ENCODE results near the gene TRPM2. TPM values are rescaled to one million over a fixed set of nuclear protein-coding genes. Genes with fewer than 3 reads are reported as not detected.
A peak's percentile ranks its signal among the peaks of the same experiment; 100 is the strongest.
"Not testable (repeated sequence)": the region's sequence is repeated elsewhere in the genome, so short reads cannot be mapped to it uniquely, and the experiment has no call there.

The TRPM2 gene
- total RNA-seq, 1 donor: 3.5 TPM

DNA sequence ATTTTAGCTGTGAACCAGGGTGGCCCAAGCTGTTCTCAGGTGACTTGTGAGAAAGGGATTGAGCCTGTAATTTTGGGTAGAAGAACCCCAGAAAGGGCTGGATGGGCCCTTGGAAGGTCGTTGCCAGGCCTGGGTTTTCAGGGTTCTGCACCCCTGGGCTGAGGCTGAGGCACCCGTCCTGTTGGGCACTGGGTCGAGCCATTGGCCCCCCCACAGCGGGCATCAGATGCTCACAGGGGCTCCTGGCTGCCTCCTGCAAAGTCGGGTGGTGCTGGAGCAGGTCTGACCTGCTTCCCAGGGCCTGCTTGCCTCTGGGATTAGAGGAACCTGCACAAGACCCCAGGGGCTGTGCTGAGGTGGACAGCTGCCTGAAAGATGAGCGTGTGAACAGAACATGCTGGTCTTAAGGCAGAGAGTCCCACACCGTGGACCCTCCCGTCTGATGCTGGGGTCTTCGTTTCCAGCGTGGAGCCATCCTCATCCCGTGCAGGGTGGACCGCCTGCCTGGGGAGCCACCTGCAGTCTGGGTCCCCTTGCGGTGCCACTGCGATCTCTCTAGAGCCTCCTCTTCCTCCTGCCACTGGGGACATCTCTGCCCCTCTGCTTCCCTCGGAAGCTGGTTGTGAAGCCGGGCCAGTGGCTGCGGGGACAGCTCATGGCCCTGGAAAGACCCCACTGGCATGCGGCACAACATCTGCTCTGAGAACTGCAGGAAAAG is 1.7 kb upstream of the TRPM2 start:
- DNase-seq (ENCODE audit: low read depth in 2 of 3, low spot score in 2 of 3): no peak

GRCh38 chr21:44352253-44352860 is 1.1 kb upstream of the TRPM2 start:
- no peak for DNase-seq (ENCODE audit: low read depth in 2 of 3, low spot score in 2 of 3)

- DNase-seq (ENCODE audit: low read depth in 2 of 3, low spot score in 2 of 3): no peak
Observed at GRCh38 chr21:44354001-44354405, 582 bp downstream of the TRPM2 start.

GRCh38 chr21:44354775-44355771 is 1.7 kb downstream of the TRPM2 start:
- DNase-seq (ENCODE audit: low read depth in 2 of 3, low spot score in 2 of 3): no peak

DNA sequence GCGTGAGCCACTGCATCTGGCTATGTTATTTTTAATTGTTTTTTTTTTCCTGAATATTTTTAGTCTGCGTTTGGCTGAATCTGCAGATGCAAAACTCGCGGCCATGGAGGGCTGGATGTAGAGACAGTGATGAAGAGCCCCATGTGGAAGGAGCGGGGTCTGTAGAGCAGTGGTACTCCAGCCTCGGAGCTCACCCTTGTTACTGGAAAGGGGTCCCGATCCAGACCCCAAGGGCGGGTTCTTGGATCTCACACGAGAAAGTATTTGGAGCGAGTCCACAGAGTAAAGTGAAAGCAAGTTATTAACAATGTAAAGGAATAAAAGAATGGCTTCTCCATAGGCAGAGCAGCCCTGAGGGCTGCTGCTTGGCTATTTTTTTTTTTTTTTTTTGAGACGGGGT is 2.7 kb downstream of the TRPM2 start:
- no peak for DNase-seq (ENCODE audit: low read depth in 2 of 3, low spot score in 2 of 3)

- peak in 1 of 3 donors; percentile 33 for DNase-seq (ENCODE audit: low read depth in 2 of 3, low spot score in 2 of 3)
Observed at GRCh38 chr21:44356636-44357035, 3.2 kb downstream of the TRPM2 start.

- DNase-seq (ENCODE audit: low read depth in 2 of 3, low spot score in 2 of 3): no peak
Observed at GRCh38 chr21:44357064-44357837, 3.8 kb downstream of the TRPM2 start.

DNA sequence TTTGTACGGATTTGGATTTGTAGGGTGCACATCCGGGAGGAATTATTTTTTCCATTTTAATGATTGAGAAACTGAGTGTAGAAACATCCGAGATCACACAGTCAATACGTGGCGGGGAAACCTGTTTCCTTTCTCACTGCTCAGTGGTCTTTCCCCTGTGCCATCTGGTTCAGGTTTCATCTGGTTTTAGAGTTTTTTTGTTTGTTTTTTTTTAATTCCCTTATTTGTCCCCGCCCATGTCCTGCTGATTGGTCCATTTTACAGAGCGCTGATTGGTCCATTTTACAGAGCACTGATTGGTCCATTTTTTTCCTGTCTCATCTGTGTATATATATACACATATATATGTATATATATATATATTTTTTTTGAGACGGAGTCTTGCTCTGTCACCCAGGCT is 6.0 kb downstream of the TRPM2 start:
- peak in 1 of 3 donors; percentile 54 for DNase-seq (ENCODE audit: low read depth in 2 of 3, low spot score in 2 of 3)

- DNase-seq (ENCODE audit: low read depth in 2 of 3, low spot score in 2 of 3): peak in 2 of 3 donors; percentile 61 to 77
Observed at GRCh38 chr21:44360159-44360558, 6.7 kb downstream of the TRPM2 start.

- DNase-seq (ENCODE audit: low read depth in 2 of 3, low spot score in 2 of 3): not testable (repeated sequence)
Observed at GRCh38 chr21:44361903-44362302, 8.5 kb downstream of the TRPM2 start.

GRCh38 chr21:44363278-44363677 is 9.9 kb downstream of the TRPM2 start:
- no peak for DNase-seq (ENCODE audit: low read depth in 2 of 3, low spot score in 2 of 3)

DNA sequence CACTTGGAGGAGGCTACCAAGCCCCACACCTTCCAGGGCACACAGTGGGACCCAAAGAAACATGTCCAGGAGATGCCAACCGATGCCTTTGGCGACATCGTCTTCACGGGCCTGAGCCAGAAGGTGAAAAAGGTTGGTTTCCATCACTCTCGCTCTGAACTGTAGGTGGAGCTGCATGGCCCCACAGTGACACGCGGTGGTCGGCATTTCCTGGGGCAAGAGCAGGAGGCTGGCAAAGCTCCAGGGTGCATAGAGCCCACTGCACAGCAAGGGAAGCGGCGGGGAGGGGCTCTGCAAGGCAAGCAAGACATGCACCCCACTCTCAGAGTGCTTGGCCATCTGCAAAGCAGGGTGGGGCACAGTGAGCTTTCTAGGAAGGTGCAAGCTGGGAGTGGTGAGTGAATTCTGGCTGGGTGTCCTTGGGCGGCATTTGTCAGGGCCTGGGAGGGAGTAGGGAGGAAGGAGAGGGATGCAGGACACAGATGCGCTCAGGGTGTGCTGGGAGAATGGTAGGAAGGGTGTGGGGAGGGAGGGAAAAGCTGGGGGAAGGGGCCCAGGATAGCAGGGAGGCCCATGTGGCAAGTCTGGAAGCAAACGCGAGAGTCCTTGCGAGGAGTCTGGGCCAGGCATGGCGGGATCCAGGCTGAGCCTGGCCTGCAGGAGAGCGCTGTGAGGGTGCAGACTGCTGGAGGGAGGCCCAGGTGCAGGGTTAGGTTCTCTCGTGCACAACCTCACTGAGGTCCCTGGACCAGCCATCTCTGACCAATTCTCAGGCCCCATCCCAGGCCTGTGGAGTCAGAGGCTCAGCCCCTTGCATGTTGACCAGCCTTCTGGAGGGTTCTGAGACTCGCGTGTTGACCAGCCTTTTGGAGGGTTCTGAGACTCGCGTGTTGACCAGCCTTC is 11.0 kb downstream of the TRPM2 start:
- no peak for DNase-seq (ENCODE audit: low read depth in 2 of 3, low spot score in 2 of 3)

GRCh38 chr21:44365251-44365966 is 12.0 kb downstream of the TRPM2 start:
- DNase-seq (ENCODE audit: low read depth in 2 of 3, low spot score in 2 of 3): no peak

DNA sequence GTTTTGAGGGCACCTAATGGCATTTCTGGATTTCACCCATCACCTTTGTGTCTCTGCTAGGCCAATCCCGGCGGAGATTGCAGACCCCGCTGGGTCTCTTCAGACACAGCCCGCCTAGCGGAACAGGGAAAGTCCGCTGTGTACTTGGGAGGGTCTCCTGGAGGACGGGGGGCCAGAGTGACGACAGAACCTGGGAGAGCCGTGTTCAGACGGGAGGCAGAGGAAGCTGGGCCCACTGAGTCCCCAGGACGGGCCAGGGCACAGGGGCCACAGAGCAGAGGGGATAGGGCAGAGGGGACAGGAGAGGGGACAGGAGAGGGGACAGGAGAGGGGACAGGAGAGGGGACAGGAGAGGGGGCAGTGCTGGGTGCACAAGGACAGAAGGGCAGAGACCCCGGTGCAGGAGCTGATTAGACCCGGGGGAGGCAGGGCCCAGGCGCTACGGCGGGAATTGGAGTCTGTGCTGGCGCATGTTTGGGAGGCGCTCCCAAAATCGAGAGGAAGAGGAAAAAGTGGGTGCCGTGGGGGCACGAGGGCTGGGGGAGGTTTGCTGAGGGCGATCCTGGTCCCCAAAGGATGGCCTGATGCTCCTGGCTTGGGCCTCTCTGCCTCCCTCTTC is 12.7 kb downstream of the TRPM2 start:
- DNase-seq (ENCODE audit: low read depth in 2 of 3, low spot score in 2 of 3): no peak

DNA sequence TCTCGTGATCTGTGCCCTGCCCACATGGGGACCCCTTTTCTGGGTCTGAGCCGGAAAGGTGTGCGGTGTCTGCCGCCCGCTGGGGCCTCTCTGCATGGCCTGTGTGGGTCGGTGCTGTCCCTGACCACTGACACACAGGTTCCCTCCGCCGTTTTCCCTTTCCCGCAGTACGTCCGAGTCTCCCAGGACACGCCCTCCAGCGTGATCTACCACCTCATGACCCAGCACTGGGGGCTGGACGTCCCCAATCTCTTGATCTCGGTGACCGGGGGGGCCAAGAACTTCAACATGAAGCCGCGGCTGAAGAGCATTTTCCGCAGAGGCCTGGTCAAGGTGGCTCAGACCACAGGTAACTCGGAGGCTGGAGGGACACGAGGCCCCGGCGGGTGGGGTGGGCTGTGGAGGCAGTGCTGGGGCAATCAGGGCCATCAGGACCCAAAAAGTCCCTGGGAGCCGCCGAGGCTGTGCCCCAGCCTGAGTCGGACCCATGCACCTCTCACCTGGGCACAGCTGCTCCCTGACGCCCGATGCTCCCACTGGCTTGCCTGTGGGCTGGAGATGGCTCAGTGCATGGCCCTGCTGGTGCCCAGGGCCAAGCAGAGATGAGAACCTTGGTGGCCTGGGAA is 13.3 kb downstream of the TRPM2 start:
- DNase-seq (ENCODE audit: low read depth in 2 of 3, low spot score in 2 of 3): no peak

GRCh38 chr21:44368711-44369446 is 15.5 kb downstream of the TRPM2 start:
- DNase-seq (ENCODE audit: low read depth in 2 of 3, low spot score in 2 of 3): no peak

- peak in 2 of 3 donors; percentile 27 to 55 for DNase-seq (ENCODE audit: low read depth in 2 of 3, low spot score in 2 of 3)
Observed at GRCh38 chr21:44370027-44370735, 16.8 kb downstream of the TRPM2 start.
